Immature natural killer cell (primary cell): ENCODE data around the gene PBX1. TPM values are rescaled to one million over a fixed set of nuclear protein-coding genes. Genes with fewer than 3 reads are reported as not detected.
A peak's percentile ranks its signal among the peaks of the same experiment; 100 is the strongest.

Source experiments
- DNase-seq, 3 donors: peaks; one replicate each; pipeline ENCODE4 v3.0.0; 2022; ENCODE audit warnings: mixed read lengths in 1 of 3
- H3K27ac Mint-ChIP-seq, 6 donors: one replicate each; pipeline ENCODE4 v1.8.0; 2020; ENCODE audit warnings: mixed read lengths in 6 of 6, mild to moderate bottlenecking in 5 of 6, inconsistent platforms in 4 of 6, moderate library complexity in 3 of 6
- H3K27me3 Mint-ChIP-seq, 3 donors: one replicate each; pipeline ENCODE4 v1.8.0; 2020 to 2021; ENCODE audit warnings: low read depth in 3 of 3, mild to moderate bottlenecking in 3 of 3, mixed read lengths in 3 of 3, moderate library complexity in 3 of 3, inconsistent platforms in 1 of 3
- H3K36me3 Mint-ChIP-seq, 3 donors: one replicate each; pipeline ENCODE4 v1.8.0; 2020; ENCODE audit warnings: mixed read lengths in 3 of 3, inconsistent platforms in 2 of 3, mild to moderate bottlenecking in 2 of 3
- H3K4me1 Mint-ChIP-seq, 2 donors: one replicate each; pipeline ENCODE4 v1.8.0; 2020; ENCODE audit warnings: inconsistent platforms in 2 of 2, mild to moderate bottlenecking in 2 of 2, mixed read lengths in 2 of 2, moderate library complexity in 1 of 2
- H3K4me3 Mint-ChIP-seq, 5 donors: one replicate each; pipeline ENCODE4 v1.8.0; 2020; ENCODE audit warnings: mild to moderate bottlenecking in 5 of 5, mixed read lengths in 5 of 5, inconsistent platforms in 3 of 5, moderate library complexity in 3 of 5
- H3K9me3 Mint-ChIP-seq, 6 donors: one replicate each; pipeline ENCODE4 v1.8.0; 2020; ENCODE audit warnings: mild to moderate bottlenecking in 6 of 6, mixed read lengths in 6 of 6, inconsistent platforms in 4 of 6, moderate library complexity in 3 of 6
- polyA plus RNA-seq, 3 donors: library from polyadenylated mRNA; unstranded; fragments of 300-500 nt; fragmentation: Illumina TruSeq; gene quantifications; one replicate each; pipeline ENCODE4 v1.2.3, GENCODE V29; 2021

Gene PBX1
- polyA plus RNA-seq, 3 donors from 2014 or later: 0.40 to 0.72 TPM; not detected in 1

- no peaks in the 10 kb centered on the region for H3K9me3 Mint-ChIP-seq
- H3K4me3 Mint-ChIP-seq: no peak overlapping the region
- peaks cover 0 to 15% of the 10 kb centered on the region in 2 donors for H3K4me1 Mint-ChIP-seq
- H3K36me3 Mint-ChIP-seq: no peaks in the 10 kb centered on the region
- H3K27ac Mint-ChIP-seq: no peak overlapping the region
- peaks cover 6 to 15% (median 14%) of the 10 kb centered on the region in 3 donors for H3K27me3 Mint-ChIP-seq
- no peak for DNase-seq
Measured at GRCh38 chr1:164765557-164765956, 206.6 kb downstream of the PBX1 start.

GRCh38 chr1:164765992-164766720 is 207.2 kb downstream of the PBX1 start:
- Mint-ChIP-seq H3K36me3 (no peaks in the 10 kb centered on the region), H3K9me3 (no peaks in the 10 kb centered on the region), H3K4me3 (no peak overlapping the region), H3K4me1 (peaks cover 0 to 17% of the 10 kb centered on the region in 2 donors), H3K27ac (no peak overlapping the region), H3K27me3 (peaks cover 9 to 15% (median 14%) of the 10 kb centered on the region in 3 donors)
- DNase-seq: no peak

GRCh38 chr1:164767752-164768402 is 208.9 kb downstream of the PBX1 start:
- no peak for DNase-seq
- peaks cover 12 to 14% (median 14%) of the 10 kb centered on the region in 3 donors for H3K27me3 Mint-ChIP-seq
- H3K27ac Mint-ChIP-seq: no peak overlapping the region
- no peaks in the 10 kb centered on the region for H3K9me3 Mint-ChIP-seq
- H3K36me3 Mint-ChIP-seq: no peaks in the 10 kb centered on the region
- peaks cover 0 to 21% of the 10 kb centered on the region in 2 donors for H3K4me1 Mint-ChIP-seq
- no peak overlapping the region for H3K4me3 Mint-ChIP-seq

- DNase-seq: no peak
- Mint-ChIP-seq H3K27me3 (peaks cover 12 to 21% (median 15%) of the 10 kb centered on the region in 3 donors), H3K9me3 (no peaks in the 10 kb centered on the region), H3K4me3 (no peak overlapping the region), H3K27ac (no peak overlapping the region), H3K4me1 (peaks cover 2 to 29% of the 10 kb centered on the region in 2 donors), H3K36me3 (no peaks in the 10 kb centered on the region)
Measured at GRCh38 chr1:164768619-164769018, 209.6 kb downstream of the PBX1 start.

GRCh38 chr1:164769486-164770130 is 210.6 kb downstream of the PBX1 start:
- Mint-ChIP-seq H3K4me1 (peaks cover 9 to 39% of the 10 kb centered on the region in 2 donors), H3K4me3 (no peak overlapping the region), H3K27me3 (peaks cover 12 to 22% (median 17%) of the 10 kb centered on the region in 3 donors), H3K9me3 (no peaks in the 10 kb centered on the region), H3K36me3 (no peaks in the 10 kb centered on the region), H3K27ac (no peak overlapping the region)
- DNase-seq: no peak

GRCh38 chr1:164770131-164770529 is 211.1 kb downstream of the PBX1 start:
- no peak for DNase-seq
- no peak overlapping the region for H3K4me3 Mint-ChIP-seq
- no peaks in the 10 kb centered on the region for H3K36me3 Mint-ChIP-seq
- no peaks in the 10 kb centered on the region for H3K9me3 Mint-ChIP-seq
- H3K4me1 Mint-ChIP-seq: peaks cover 14 to 44% of the 10 kb centered on the region in 2 donors
- H3K27ac Mint-ChIP-seq: no peak overlapping the region
- peaks cover 12 to 22% (median 21%) of the 10 kb centered on the region in 3 donors for H3K27me3 Mint-ChIP-seq

GRCh38 chr1:164771041-164771618 is 212.1 kb downstream of the PBX1 start:
- Mint-ChIP-seq H3K9me3 (no peaks in the 10 kb centered on the region), H3K27ac (no peak overlapping the region), H3K27me3 (peaks cover 12 to 22% (median 20%) of the 10 kb centered on the region in 3 donors), H3K4me3 (no peak overlapping the region), H3K36me3 (no peaks in the 10 kb centered on the region), H3K4me1 (peaks cover 24 to 54% of the 10 kb centered on the region in 2 donors)
- no peak for DNase-seq

GRCh38 chr1:164771619-164772361 is 212.8 kb downstream of the PBX1 start:
- H3K27ac Mint-ChIP-seq: no peak overlapping the region
- no peak for DNase-seq
- H3K27me3 Mint-ChIP-seq: peaks cover 12 to 22% (median 20%) of the 10 kb centered on the region in 3 donors
- H3K9me3 Mint-ChIP-seq: no peaks in the 10 kb centered on the region
- no peaks in the 10 kb centered on the region for H3K36me3 Mint-ChIP-seq
- H3K4me1 Mint-ChIP-seq: peaks cover 31 to 60% of the 10 kb centered on the region in 2 donors
- no peak overlapping the region for H3K4me3 Mint-ChIP-seq

GRCh38 chr1:164772635-164773034 is 213.7 kb downstream of the PBX1 start:
- DNase-seq: no peak
- Mint-ChIP-seq H3K36me3 (no peaks in the 10 kb centered on the region), H3K4me1 (peaks cover 33 to 67% of the 10 kb centered on the region in 2 donors), H3K27ac (no peak overlapping the region), H3K27me3 (peaks cover 14 to 26% (median 26%) of the 10 kb centered on the region in 3 donors), H3K9me3 (no peaks in the 10 kb centered on the region), H3K4me3 (no peak overlapping the region)

- Mint-ChIP-seq H3K4me3 (peak overlapping the region in 2 of 5 donors; percentile 37 to 48), H3K27ac (no peak overlapping the region), H3K4me1 (peaks cover 33 to 70% of the 10 kb centered on the region in 2 donors), H3K36me3 (no peaks in the 10 kb centered on the region), H3K9me3 (no peaks in the 10 kb centered on the region), H3K27me3 (peaks cover 14 to 29% (median 27%) of the 10 kb centered on the region in 3 donors)
- no peak for DNase-seq
Measured at GRCh38 chr1:164773102-164773501, 214.1 kb downstream of the PBX1 start.

- Mint-ChIP-seq H3K36me3 (no peaks in the 10 kb centered on the region), H3K27ac (peak overlapping the region in 2 of 6 donors; percentile 18 to 90), H3K9me3 (no peaks in the 10 kb centered on the region), H3K4me1 (peaks cover 33 to 66% of the 10 kb centered on the region in 2 donors), H3K27me3 (peaks cover 17 to 30% (median 23%) of the 10 kb centered on the region in 3 donors), H3K4me3 (peak overlapping the region in 4 of 5 donors; percentile 48 to 61 (median 58))
- peak in 1 of 3 donors; percentile 2 for DNase-seq
Measured at GRCh38 chr1:164774413-164774812, 215.4 kb downstream of the PBX1 start.

- Mint-ChIP-seq H3K4me1 (peaks cover 33 to 60% of the 10 kb centered on the region in 2 donors), H3K9me3 (no peaks in the 10 kb centered on the region), H3K27me3 (peaks cover 13 to 28% (median 23%) of the 10 kb centered on the region in 3 donors), H3K27ac (peak overlapping the region; percentile 8 to 90 (median 34)), H3K4me3 (peak overlapping the region; percentile 13 to 61 (median 57)), H3K36me3 (no peaks in the 10 kb centered on the region)
- DNase-seq: peak; percentile 69 to 83 (median 72)
Measured at GRCh38 chr1:164774819-164775654, 216.1 kb downstream of the PBX1 start.
